HepG2 (cell line): ENCODE data around the gene STK25. TPM values are rescaled to one million over a fixed set of nuclear protein-coding genes. Genes with fewer than 3 reads are reported as not detected.

Experiments
- AGO2 ChIP-seq: fragments of 200-400 bp; formaldehyde crosslinking; optimal IDR thresholded peaks from 2 replicates; pipeline ENCODE3; 2017; ENCODE audit warnings: mild to moderate bottlenecking, low read depth, low read length, moderate library complexity
- CAMTA2 ChIP-seq: sonication (generic); formaldehyde crosslinking; IDR thresholded peaks from 2 replicates; pipeline ENCODE4 v1.4.0; 2020; ENCODE audit warnings: mild to moderate bottlenecking, missing genetic modification reagents, borderline replicate concordance
- CBX1 ChIP-seq: IDR thresholded peaks from one replicate; pipeline ENCODE4 v1.6.1; 2016; ENCODE audit warnings: antibody characterized with exemption, low read depth
- DR1 ChIP-seq: sonication (generic); formaldehyde crosslinking; IDR thresholded peaks from 2 replicates; pipeline ENCODE4 v1.8.0; 2021; ENCODE audit warnings: mild to moderate bottlenecking, missing genetic modification reagents, inconsistent platforms
- EED ChIP-seq: sonication (generic); formaldehyde crosslinking; IDR thresholded peaks from 2 replicates; pipeline ENCODE4 v1.5.0; 2020; ENCODE audit warnings: mild to moderate bottlenecking, missing genetic modification reagents
- FOSL1 ChIP-seq: sonication (generic); formaldehyde crosslinking; IDR thresholded peaks from 2 replicates; pipeline ENCODE4 v1.9.0; 2021; ENCODE audit warnings: missing genetic modification reagents, borderline replicate concordance
- HNF4A ChIP-seq: sonication (generic); formaldehyde crosslinking; IDR thresholded peaks from 2 replicates; pipeline ENCODE4 v1.4.0; 2020; ENCODE audit warnings: missing genetic modification reagents
- NBN ChIP-seq: fragments of 450-650 bp; conservative IDR thresholded peaks from 2 replicates; pipeline ENCODE4 v1.6.1; 2017
- THAP7 ChIP-seq: sonication (generic); formaldehyde crosslinking; IDR thresholded peaks from 2 replicates; pipeline ENCODE4 v1.8.1; 2023; ENCODE audit warnings: mild to moderate bottlenecking, missing genetic modification reagents
- ZNF660 ChIP-seq: sonication (generic); formaldehyde crosslinking; IDR thresholded peaks from 2 replicates; pipeline ENCODE4 v1.5.1; 2020; ENCODE audit warnings: mild to moderate bottlenecking, low read depth, missing genetic modification reagents, borderline replicate concordance
- ZNF710 ChIP-seq: sonication (generic); formaldehyde crosslinking; IDR thresholded peaks from 2 replicates; pipeline ENCODE4 v1.5.0; 2020; ENCODE audit warnings: mild to moderate bottlenecking, missing genetic modification reagents, borderline replicate concordance
- polyA plus RNA-seq, 8 experiments: library from polyadenylated mRNA; depleted of rRNA in 3 of 8; stranded (reverse) in 7 of 8; unstranded in 1 of 8; fragments of >200 nt; fragmentation: Illumina TruSeq in 4 of 8; extraction: Trizol in 4 of 8; gene quantifications; 2 replicates each; pipeline versions ENCODE4 v1.2.1 to v1.2.3, GENCODE V29; 2011 to 2016; ENCODE audit warnings: low read depth in 4 of 8, missing spikeins in 1 of 8, mixed read lengths in 1 of 8; ENCODE audit not compliant: insufficient read depth in 1 of 8
- total RNA-seq, 5 experiments: library from RNA; depleted of rRNA; stranded (reverse); fragments of >200 nt; fragmentation: Illumina TruSeq; extraction: Trizol; gene quantifications; 2 replicates each; pipeline ENCODE4 v1.2.3, GENCODE V29; 2016; ENCODE audit warnings: low read depth in 1 of 5
- TF ChIP-seq, protein P1 (sequence below): sonication (generic); formaldehyde crosslinking; IDR thresholded peaks from 2 replicates; pipeline ENCODE4 v1.4.0; 2020; ENCODE audit warnings: low read depth, missing genetic modification reagents
- TF ChIP-seq, protein P2 (sequence below): sonication (generic); formaldehyde crosslinking; IDR thresholded peaks from 2 replicates; pipeline ENCODE4 v1.9.0; 2022; ENCODE audit warnings: missing genetic modification reagents, mild to moderate bottlenecking, borderline replicate concordance
- TF ChIP-seq, protein P3 (sequence below): sonication (generic); formaldehyde crosslinking; IDR thresholded peaks from 2 replicates; pipeline ENCODE4 v1.5.0; 2020; ENCODE audit warnings: mild to moderate bottlenecking, missing genetic modification reagents, borderline replicate concordance

STK25 gene
- total and polyA plus RNA-seq, 2 of the 13 experiments (the other 11 are each of a cell fraction or from before 2014, with no cell fraction given), result 177 to 481 TPM

- TF ChIP-seq, protein P1, sequence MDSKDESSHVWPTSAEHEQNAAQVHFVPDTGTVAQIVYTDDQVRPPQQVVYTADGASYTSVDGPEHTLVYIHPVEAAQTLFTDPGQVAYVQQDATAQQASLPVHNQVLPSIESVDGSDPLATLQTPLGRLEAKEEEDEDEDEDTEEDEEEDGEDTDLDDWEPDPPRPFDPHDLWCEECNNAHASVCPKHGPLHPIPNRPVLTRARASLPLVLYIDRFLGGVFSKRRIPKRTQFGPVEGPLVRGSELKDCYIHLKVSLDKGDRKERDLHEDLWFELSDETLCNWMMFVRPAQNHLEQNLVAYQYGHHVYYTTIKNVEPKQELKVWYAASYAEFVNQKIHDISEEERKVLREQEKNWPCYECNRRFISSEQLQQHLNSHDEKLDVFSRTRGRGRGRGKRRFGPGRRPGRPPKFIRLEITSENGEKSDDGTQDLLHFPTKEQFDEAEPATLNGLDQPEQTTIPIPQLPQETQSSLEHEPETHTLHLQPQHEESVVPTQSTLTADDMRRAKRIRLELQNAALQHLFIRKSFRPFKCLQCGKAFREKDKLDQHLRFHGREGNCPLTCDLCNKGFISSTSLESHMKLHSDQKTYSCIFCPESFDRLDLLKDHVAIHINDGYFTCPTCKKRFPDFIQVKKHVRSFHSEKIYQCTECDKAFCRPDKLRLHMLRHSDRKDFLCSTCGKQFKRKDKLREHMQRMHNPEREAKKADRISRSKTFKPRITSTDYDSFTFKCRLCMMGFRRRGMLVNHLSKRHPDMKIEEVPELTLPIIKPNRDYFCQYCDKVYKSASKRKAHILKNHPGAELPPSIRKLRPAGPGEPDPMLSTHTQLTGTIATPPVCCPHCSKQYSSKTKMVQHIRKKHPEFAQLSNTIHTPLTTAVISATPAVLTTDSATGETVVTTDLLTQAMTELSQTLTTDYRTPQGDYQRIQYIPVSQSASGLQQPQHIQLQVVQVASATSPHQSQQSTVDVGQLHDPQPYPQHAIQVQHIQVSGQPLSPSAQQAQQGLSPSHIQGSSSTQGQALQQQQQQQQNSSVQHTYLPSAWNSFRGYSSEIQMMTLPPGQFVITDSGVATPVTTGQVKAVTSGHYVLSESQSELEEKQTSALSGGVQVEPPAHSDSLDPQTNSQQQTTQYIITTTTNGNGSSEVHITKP (CRISPR knock-in tag), result no peak
- TF ChIP-seq, protein P2, sequence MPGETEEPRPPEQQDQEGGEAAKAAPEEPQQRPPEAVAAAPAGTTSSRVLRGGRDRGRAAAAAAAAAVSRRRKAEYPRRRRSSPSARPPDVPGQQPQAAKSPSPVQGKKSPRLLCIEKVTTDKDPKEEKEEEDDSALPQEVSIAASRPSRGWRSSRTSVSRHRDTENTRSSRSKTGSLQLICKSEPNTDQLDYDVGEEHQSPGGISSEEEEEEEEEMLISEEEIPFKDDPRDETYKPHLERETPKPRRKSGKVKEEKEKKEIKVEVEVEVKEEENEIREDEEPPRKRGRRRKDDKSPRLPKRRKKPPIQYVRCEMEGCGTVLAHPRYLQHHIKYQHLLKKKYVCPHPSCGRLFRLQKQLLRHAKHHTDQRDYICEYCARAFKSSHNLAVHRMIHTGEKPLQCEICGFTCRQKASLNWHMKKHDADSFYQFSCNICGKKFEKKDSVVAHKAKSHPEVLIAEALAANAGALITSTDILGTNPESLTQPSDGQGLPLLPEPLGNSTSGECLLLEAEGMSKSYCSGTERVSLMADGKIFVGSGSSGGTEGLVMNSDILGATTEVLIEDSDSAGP (CRISPR knock-in tag), result peak; percentile 44; the same call in 1 of the 2 replicates
- TF ChIP-seq CBX1, result no peak
- TF ChIP-seq ZNF710 (CRISPR knock-in tag), result no peak; the same call in 1 of the 2 replicates
- no peak for TF ChIP-seq NBN
- TF ChIP-seq AGO2, result peak; percentile 83
- 0 out of 2 replicates have a peak, but pooled peaks have one; percentile 50 for TF ChIP-seq THAP7 (CRISPR knock-in tag)
- TF ChIP-seq FOSL1 (CRISPR knock-in tag), result no peak
- TF ChIP-seq HNF4A (CRISPR knock-in tag), result no peak
- TF ChIP-seq DR1 (CRISPR knock-in tag), result peak; percentile 35; the same call in 1 of the 2 replicates
- TF ChIP-seq, protein P3, sequence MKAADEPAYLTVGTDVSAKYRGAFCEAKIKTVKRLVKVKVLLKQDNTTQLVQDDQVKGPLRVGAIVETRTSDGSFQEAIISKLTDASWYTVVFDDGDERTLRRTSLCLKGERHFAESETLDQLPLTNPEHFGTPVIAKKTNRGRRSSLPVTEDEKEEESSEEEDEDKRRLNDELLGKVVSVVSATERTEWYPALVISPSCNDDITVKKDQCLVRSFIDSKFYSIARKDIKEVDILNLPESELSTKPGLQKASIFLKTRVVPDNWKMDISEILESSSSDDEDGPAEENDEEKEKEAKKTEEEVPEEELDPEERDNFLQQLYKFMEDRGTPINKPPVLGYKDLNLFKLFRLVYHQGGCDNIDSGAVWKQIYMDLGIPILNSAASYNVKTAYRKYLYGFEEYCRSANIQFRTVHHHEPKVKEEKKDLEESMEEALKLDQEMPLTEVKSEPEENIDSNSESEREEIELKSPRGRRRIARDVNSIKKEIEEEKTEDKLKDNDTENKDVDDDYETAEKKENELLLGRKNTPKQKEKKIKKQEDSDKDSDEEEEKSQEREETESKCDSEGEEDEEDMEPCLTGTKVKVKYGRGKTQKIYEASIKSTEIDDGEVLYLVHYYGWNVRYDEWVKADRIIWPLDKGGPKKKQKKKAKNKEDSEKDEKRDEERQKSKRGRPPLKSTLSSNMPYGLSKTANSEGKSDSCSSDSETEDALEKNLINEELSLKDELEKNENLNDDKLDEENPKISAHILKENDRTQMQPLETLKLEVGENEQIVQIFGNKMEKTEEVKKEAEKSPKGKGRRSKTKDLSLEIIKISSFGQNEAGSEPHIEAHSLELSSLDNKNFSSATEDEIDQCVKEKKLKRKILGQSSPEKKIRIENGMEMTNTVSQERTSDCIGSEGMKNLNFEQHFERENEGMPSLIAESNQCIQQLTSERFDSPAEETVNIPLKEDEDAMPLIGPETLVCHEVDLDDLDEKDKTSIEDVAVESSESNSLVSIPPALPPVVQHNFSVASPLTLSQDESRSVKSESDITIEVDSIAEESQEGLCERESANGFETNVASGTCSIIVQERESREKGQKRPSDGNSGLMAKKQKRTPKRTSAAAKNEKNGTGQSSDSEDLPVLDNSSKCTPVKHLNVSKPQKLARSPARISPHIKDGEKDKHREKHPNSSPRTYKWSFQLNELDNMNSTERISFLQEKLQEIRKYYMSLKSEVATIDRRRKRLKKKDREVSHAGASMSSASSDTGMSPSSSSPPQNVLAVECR (CRISPR knock-in tag), result peak; percentile 37
- TF ChIP-seq ZNF660, result no peak
- TF ChIP-seq EED (CRISPR knock-in tag), result peak; percentile 79; the same call in 1 of the 2 replicates
- TF ChIP-seq CAMTA2, result no peak
Observed at GRCh38 chr2:241507430-241508239, 749 bp downstream of the STK25 start (continued).
